Hematopoietic multipotent progenitor cell (in vitro differentiated cells): Measurements from ENCODE around the gene NXPE1. TPM values are rescaled to one million over a fixed set of nuclear protein-coding genes. Genes with fewer than 3 reads are reported as not detected.

Source experiments
- small RNA-seq: library from RNA; depleted of rRNA; stranded (forward); fragments of <200 nt; gene quantifications from one replicate; pipeline ENCODE3, GENCODE V24; 2012
- total RNA-seq: library from RNA; depleted of rRNA; stranded (reverse); fragments of >200 nt; gene quantifications from one replicate; pipeline ENCODE4 v1.2.3, GENCODE V29; 2012

The NXPE1 gene
- total RNA-seq, 1 donor, result not detected

Small RNA genes lying within 50 kb of the gene (small RNA-seq; reads per million reads assigned to genes)
- not detected for gene RF01210

Other genes with a start within 250 kb of the NXPE1 start
- gene C11orf71, start 159.4 kb downstream of the NXPE1 start, total RNA-seq, result 27.7 TPM
- gene RBM7, start 159.2 kb downstream of the NXPE1 start, total RNA-seq, result 31.8 TPM
- 78.9 TPM for gene REXO2, start 120.4 kb downstream of the NXPE1 start, total RNA-seq
- gene NXPE4, start 35.9 kb upstream of the NXPE1 start, total RNA-seq, result not detected
- gene NXPE2, start 118.6 kb upstream of the NXPE1 start, total RNA-seq, result not detected